B cell (primary cell): ENCODE measurements around the gene ASB4. TPM values are rescaled to one million over a fixed set of nuclear protein-coding genes. Genes with fewer than 3 reads are reported as not detected.

ENCODE experiments used
- ATAC-seq: fragments of 200-7000 bp; cut with Tn5 transposase; one replicate; pipeline ENCODE4 v1.10.0; 2021; ENCODE audit warnings: low read depth, mild to moderate bottlenecking, moderate number of reproducible peaks, moderate library complexity
- CTCF ChIA-PET: fragments of 350-600 bp; sonication (Branson Sonifier 250); formaldehyde crosslinking; loops from one replicate; lab custom pipeline; 2021; ENCODE audit warnings: antibody characterized with exemption, inconsistent platforms; lab: Charles Lee
- POLR2A ChIA-PET: fragments of 350-600 bp; sonication (Branson Sonifier 250); formaldehyde crosslinking; loops from one replicate; lab custom pipeline; 2021; ENCODE audit warnings: antibody characterized with exemption; lab: Charles Lee
- DNase-seq: peaks from one replicate; pipeline ENCODE4 v3.0.0; 2013
- H2AFZ ChIP-seq: 2 replicates; pipeline ENCODE4 v1.6.1; 2012; ENCODE audit warnings: mild to moderate bottlenecking, low read depth, low read length; ENCODE audit not compliant: insufficient read depth, poor library complexity, severe bottlenecking
- H3K27ac ChIP-seq, 2 donors: 1 replicate in 1 of 2; 2 replicates in 1 of 2; pipeline ENCODE4 v1.5.1; 2012 to 2013; ENCODE audit warnings: low read length in 2 of 2, mild to moderate bottlenecking in 2 of 2, moderate library complexity in 1 of 2
- H3K27me3 ChIP-seq, 4 experiments: fragments of 200-600 bp in 1 of 4; sonication (generic) in 1 of 4; replicated peaks in 1 of 4; 1 replicate in 2 of 4; 2 replicates in 2 of 4; pipeline versions ENCODE4 v1.6.1 to v1.7.0; 2013 to 2016; ENCODE audit warnings: low read length in 3 of 4, mild to moderate bottlenecking in 2 of 4, mixed read lengths in 1 of 4, moderate library complexity in 1 of 4; ENCODE audit not compliant: insufficient read depth in 4 of 4, control insufficient read depth in 3 of 4; ENCODE audit errors: control extremely low read depth in 1 of 4
- H3K36me3 ChIP-seq, 2 experiments: replicated peaks in 1 of 2; 1 replicate in 1 of 2; 2 replicates in 1 of 2; pipeline versions ENCODE4 v1.6.1 to v1.7.1; 2013; ENCODE audit warnings: low read length in 1 of 2; ENCODE audit not compliant: insufficient read depth in 2 of 2, control insufficient read depth in 1 of 2; ENCODE audit errors: control extremely low read depth in 1 of 2, extremely low read depth in 1 of 2
- H3K4me1 ChIP-seq, 2 donors: fragments of 200-600 bp in 1 of 2; sonication (generic) in 1 of 2; 1 replicate in 1 of 2; 2 replicates in 1 of 2; pipeline versions ENCODE4 v1.5.1 to v1.6.1; 2013 to 2017; ENCODE audit warnings: low read length in 2 of 2; ENCODE audit not compliant: control insufficient read depth in 2 of 2, insufficient read depth in 2 of 2
- H3K4me2 ChIP-seq: replicated peaks from 2 replicates; pipeline ENCODE3; 2012; ENCODE audit warnings: mild to moderate bottlenecking, low read depth, low read length; ENCODE audit not compliant: poor library complexity, severe bottlenecking
- H3K4me3 ChIP-seq, 5 experiments: fragments of 200-600 bp in 1 of 5; sonication (generic) in 1 of 5; 1 replicate in 3 of 5; 2 replicates in 2 of 5; pipeline versions ENCODE4 v1.5.1 to v1.7.0; 2011 to 2016; ENCODE audit warnings: low read length in 4 of 5, mild to moderate bottlenecking in 4 of 5, low read depth in 2 of 5, control low read depth in 1 of 5, moderate library complexity in 1 of 5; ENCODE audit not compliant: insufficient read depth in 1 of 5; ENCODE audit errors: control extremely low read depth in 1 of 5, extremely low read depth in 1 of 5
- H3K79me2 ChIP-seq: fragments of 200-600 bp; sonication (generic); one replicate; pipeline ENCODE4 v1.6.0; 2016; ENCODE audit warnings: low read length; ENCODE audit not compliant: control insufficient read depth, insufficient read depth
- H3K9ac ChIP-seq: fragments of 200-600 bp; sonication (generic); 2 replicates; pipeline ENCODE4 v1.6.1; 2017; ENCODE audit warnings: mild to moderate bottlenecking, low read length, moderate library complexity
- H3K9me3 ChIP-seq, 3 donors: one replicate each; pipeline versions ENCODE4 v1.6.1 to v1.7.1; 2013; ENCODE audit warnings: low read length in 2 of 3; ENCODE audit not compliant: control insufficient read depth in 2 of 3, insufficient read depth in 1 of 3; ENCODE audit errors: control extremely low read depth in 1 of 3
- H4K20me1 ChIP-seq: 2 replicates; pipeline ENCODE4 v1.6.0; 2012; ENCODE audit warnings: mild to moderate bottlenecking, low read length; ENCODE audit not compliant: insufficient read depth, control insufficient read depth, poor library complexity, severe bottlenecking
- H3K27ac Mint-ChIP-seq: one replicate; pipeline ENCODE4 v1.8.0; 2021; ENCODE audit warnings: mixed read lengths
- H3K27me3 Mint-ChIP-seq: one replicate; pipeline ENCODE4 v1.8.0; 2021; ENCODE audit warnings: mixed read lengths
- H3K4me1 Mint-ChIP-seq: one replicate; pipeline ENCODE4 v1.8.0; 2021; ENCODE audit warnings: mixed read lengths
- H3K4me3 Mint-ChIP-seq: one replicate; pipeline ENCODE4 v1.8.0; 2021; ENCODE audit warnings: mixed read lengths
- H3K9me3 Mint-ChIP-seq: one replicate; pipeline ENCODE4 v1.8.0; 2022; ENCODE audit warnings: mixed read lengths; ENCODE audit not compliant: insufficient read depth
- EZH2 ChIP-seq: IDR thresholded peaks from 2 replicates; pipeline ENCODE4 v1.6.1; 2012; ENCODE audit warnings: borderline replicate concordance, low read depth, mild to moderate bottlenecking, moderate library complexity, low read length; ENCODE audit not compliant: insufficient read depth, poor library complexity, severe bottlenecking
- WGBS: methylation state at CpG from one replicate; pipeline ENCODE4 v1.1.5; 2013; ENCODE audit warnings: missing lambda C conversion rate; ENCODE audit not compliant: insufficient coverage; 5-methylcytosine and 5-hydroxymethylcytosine counted together
- intact Hi-C: fragments of 100-400 bp; cut with micrococcal nuclease; formaldehyde crosslinking; loops from one replicate; pipeline ENCODE4 v1.10.0; 2022
- polyA plus RNA-seq: library from polyadenylated mRNA; depleted of rRNA; stranded (reverse); fragments of >200 nt; gene quantifications from 2 replicates; pipeline ENCODE4 v1.2.3, GENCODE V29; 2012
- total RNA-seq, 2 donors: library from RNA; stranded (reverse); fragments of 120-200 nt in 1 of 2; gene quantifications; 1 replicate in 1 of 2; 2 replicates in 1 of 2; pipeline versions ENCODE4 v1.2.3 to v1.2.4, GENCODE V29; 2013 to 2022
- TF ChIP-seq, protein P1 (sequence below): fragments of 200-600 bp; IDR thresholded peaks from one replicate; pipeline ENCODE4 v1.8.0; 2022; ENCODE audit warnings: antibody characterized with exemption, mild to moderate bottlenecking

Gene ASB4
- total and polyA plus RNA-seq, 2 donors (not counting 1 experiment from before 2014, with no cell fraction given): not detected

DNA sequence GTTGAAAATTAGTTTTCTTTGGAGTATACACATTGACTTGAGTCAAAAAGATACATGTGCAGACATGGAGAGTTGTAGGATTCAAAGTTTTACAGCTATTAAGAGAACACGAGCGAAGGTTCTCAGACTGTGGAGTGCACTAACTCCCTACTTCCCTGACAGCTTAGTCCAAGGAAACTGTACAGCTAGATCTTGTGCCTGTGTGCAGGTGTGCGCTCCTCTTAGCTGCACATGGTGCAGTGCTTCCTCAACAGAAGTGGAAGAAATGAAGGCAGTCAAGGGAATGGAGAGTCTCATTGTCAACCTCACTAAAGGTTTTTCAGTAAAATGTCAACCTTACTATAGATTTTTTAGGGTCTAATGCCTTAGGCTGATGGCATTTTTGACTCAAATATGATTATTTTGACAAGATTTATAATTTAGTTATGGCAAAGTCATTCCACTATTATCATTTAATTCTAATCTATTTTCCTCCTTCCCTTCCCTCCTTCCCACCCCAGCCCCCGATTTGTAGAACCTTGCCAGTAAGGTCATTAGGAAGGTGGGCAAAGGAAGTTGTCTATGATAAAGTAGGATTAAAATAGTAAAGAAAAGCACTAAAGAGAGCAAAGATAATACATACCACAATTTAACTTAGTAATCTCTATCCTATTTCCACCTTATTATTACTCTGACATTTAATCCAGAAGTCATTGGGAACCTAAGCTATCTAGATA is 97.0 kb downstream of the ASB4 start:
- Mint-ChIP-seq H3K4me1 (no peaks in the 10 kb centered on the region), H3K27ac (no peak overlapping the region), H3K4me3 (no peak overlapping the region), H3K27me3 (no peaks in the 10 kb centered on the region), H3K9me3 (no peaks in the 10 kb centered on the region)
- CTCF ChIA-PET: interaction anchor here (1.1 kb wide), 1 partner anchor 103 kb away, joined by 3 read pairs; no protein-coding TSS in a partner anchor
- Histone ChIP-seq H3K9ac (no peak overlapping the region), H3K36me3 (no peaks in the 10 kb centered on the region), H3K4me2 (no peak overlapping the region), H3K9me3 (no peaks in the 10 kb centered on the region), H3K4me3 (no peak overlapping the region), H3K79me2 (no peaks in the 10 kb centered on the region), H4K20me1 (no peaks in the 10 kb centered on the region), H3K27ac (no peak overlapping the region), H3K4me1 (no peaks in the 10 kb centered on the region), H3K27me3 (no peaks in the 10 kb centered on the region), H2AFZ (no peak overlapping the region)
- no CpG with 5 or more reads among the region's 4 CpGs for WGBS
- intact Hi-C loops: no loop called here
- POLR2A ChIA-PET: no interaction called here
- no peak for ATAC-seq
- no peak for DNase-seq
- TF ChIP-seq EZH2: no peak
- TF ChIP-seq, protein P1, sequence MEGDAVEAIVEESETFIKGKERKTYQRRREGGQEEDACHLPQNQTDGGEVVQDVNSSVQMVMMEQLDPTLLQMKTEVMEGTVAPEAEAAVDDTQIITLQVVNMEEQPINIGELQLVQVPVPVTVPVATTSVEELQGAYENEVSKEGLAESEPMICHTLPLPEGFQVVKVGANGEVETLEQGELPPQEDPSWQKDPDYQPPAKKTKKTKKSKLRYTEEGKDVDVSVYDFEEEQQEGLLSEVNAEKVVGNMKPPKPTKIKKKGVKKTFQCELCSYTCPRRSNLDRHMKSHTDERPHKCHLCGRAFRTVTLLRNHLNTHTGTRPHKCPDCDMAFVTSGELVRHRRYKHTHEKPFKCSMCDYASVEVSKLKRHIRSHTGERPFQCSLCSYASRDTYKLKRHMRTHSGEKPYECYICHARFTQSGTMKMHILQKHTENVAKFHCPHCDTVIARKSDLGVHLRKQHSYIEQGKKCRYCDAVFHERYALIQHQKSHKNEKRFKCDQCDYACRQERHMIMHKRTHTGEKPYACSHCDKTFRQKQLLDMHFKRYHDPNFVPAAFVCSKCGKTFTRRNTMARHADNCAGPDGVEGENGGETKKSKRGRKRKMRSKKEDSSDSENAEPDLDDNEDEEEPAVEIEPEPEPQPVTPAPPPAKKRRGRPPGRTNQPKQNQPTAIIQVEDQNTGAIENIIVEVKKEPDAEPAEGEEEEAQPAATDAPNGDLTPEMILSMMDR: no peak

DNA sequence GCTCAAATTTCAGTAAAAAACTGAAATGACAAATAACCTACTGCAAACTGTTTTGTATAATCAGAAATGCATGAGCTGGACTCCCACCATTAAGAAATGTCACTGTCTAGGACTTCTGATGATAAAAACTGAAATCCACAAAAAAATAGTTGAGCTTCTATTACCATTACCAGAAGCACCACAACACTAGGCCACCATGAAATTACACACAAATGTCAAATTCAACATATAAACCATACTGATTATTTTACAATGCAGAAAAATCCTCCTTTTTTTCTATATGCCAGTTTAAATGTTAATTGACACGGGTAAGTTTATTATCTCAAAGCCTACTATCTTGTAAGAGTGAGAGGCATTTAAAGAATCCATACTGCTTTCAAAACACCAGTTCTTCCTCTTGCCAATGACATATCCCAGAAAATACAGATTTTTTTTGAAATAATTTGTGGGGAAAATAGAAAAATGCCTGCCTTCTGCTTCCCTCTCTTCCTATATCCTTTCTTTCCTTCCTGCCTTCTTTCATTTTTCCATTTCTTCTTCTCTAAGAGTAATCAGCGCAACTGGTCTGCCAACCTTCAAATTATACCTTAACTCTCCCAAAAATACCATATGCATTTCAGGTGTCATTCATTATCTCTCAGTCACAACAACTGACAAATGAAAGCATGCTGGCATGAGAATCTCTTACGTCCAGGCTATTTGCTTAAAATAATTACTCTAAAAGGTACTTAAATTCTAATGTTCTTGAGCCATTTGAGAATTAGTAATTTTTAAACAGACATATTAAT is 98.3 kb downstream of the ASB4 start:
- H3K27me3 Mint-ChIP-seq: no peaks in the 10 kb centered on the region
- no peak overlapping the region for H3K27ac ChIP-seq
- DNase-seq (no peak), ATAC-seq (no peak)
- H3K9me3 ChIP-seq: no peaks in the 10 kb centered on the region
- no peak overlapping the region for H3K9ac ChIP-seq
- ChIA-PET CTCF (interaction anchor here (0.6 to 1.1 kb wide), 2 partner anchors 102 to 106 kb away, joined by 3 read pairs; no protein-coding TSS in a partner anchor), POLR2A (no interaction called here)
- TF ChIP-seq EZH2: no peak
- TF ChIP-seq, protein P1: no peak
- H3K36me3 ChIP-seq: no peaks in the 10 kb centered on the region
- H3K4me1 ChIP-seq: no peaks in the 10 kb centered on the region
- no peak overlapping the region for H3K4me3 ChIP-seq
- H4K20me1 ChIP-seq: no peaks in the 10 kb centered on the region
- no peaks in the 10 kb centered on the region for H3K79me2 ChIP-seq
- no peak overlapping the region for H3K27ac Mint-ChIP-seq
- intact Hi-C loops: no loop called here
- no peak overlapping the region for H2AFZ ChIP-seq
- WGBS: 92% methylated on average over 1 of the region's 3 CpGs
- no peaks in the 10 kb centered on the region for H3K9me3 Mint-ChIP-seq
- no peak overlapping the region for H3K4me3 Mint-ChIP-seq
- no peaks in the 10 kb centered on the region for H3K27me3 ChIP-seq
- no peak overlapping the region for H3K4me2 ChIP-seq
- H3K4me1 Mint-ChIP-seq: peaks cover 3% of the 10 kb centered on the region
